ENCODE measurements around the gene MAST1. TPM values are rescaled to one million over a fixed set of nuclear protein-coding genes. Genes with fewer than 3 reads are reported as not detected.
"Not testable (repeated sequence)": the region's sequence is repeated elsewhere in the genome, so short reads cannot be mapped to it uniquely, and the experiment has no call there.

MAST1 gene
- polyA plus RNA-seq, 5 donors, result 1.6 to 2.1 (median 2.0) TPM

GRCh38 chr19:12799742-12800465 lies 38.4 kb upstream of the MAST1 start:
- DNase-seq, result no peak

DNA sequence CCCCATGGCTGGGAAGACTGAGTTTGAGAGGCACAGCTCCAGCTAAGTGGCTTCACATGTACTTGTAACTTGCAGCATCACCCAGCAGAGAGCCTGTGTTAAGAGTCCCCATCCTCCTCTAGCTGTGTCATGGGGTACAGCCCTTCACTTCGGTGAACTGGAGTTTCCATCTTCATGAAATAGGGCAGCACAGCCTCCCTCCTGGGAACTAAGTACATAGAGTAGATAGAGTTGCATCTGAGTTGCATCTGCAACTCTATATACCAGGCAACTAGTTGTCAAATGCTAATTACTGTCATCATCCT lies 37.9 kb upstream of the MAST1 start:
- DNase-seq, result no peak

DNA sequence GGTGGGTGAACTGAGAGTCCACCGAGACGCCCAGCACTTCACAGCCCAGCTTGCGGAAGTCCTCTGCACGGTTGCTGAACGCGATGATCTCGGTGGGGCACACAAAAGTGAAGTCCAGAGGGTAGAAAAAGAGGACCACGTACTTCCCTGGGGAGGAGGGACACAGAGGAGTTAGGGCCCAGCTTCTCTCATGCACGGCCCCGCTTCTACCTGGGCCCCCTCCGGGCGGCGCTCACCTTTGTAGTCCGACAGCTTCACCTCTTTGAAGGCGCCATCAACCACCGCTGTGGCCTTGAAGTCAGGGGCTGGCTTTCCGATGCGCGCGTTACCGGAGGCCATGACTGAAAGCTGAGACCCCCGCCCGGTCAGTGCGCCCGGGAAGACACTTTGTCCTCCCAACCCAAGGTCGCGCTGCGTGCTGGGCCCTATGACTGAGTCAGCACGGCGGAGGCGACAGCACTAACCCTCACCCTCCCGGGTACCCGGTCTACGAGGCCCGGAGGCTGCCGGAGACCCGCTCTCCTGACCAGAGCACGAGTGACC lies 37.3 kb upstream of the MAST1 start:
- no peak for DNase-seq

DNA sequence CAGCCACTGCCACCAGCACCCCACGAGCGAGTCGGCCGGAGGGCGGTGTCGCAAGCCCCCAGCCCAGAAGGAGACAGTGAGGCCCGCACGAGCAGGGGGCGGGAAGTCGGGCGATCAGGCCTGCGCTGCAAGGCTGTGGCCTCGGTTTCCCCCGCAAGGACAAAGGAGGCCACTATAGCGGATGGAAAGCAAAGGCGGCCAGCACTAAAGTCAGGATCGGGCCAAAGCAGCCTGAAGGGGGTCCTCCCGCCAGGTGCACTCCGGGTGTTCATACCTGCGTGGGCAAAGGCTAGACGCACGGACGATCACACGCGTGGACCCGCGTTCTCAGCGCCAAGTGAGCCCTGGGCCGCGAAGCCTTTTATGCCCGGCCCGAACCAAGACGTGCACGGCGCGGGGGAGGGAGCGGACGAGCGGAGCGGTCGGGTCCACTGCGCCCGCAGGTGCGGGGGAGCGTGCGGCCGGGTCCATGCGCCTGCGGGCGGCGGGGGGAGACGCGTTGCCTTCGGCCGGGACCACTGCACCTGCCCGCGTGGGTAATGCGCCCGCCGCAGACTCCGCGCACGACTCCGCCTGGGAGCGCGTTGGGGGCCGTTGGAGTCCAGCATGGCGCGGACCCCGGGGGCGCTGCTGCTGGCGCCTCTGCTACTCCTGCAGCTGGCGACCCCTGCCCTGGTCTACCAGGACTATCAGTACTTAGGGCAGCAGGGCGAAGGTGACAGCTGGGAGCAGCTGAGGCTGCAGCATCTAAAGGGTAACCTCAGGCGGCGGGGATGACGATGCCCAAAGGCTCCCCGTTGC lies 36.6 kb upstream of the MAST1 start, which contains the start of the genes PRDX2 and THSD8:
TSS of gene PRDX2 (minus strand) at position 335 of the 801 bp plus-strand sequence. CDS start 539 bp downstream, outside the sequence.
TSS of gene THSD8 (plus strand) at position 604 of the 801 bp plus-strand sequence. CDS start at position 607, 3 bp downstream.
- peak; percentile 61 to 79 for DNase-seq

DNA sequence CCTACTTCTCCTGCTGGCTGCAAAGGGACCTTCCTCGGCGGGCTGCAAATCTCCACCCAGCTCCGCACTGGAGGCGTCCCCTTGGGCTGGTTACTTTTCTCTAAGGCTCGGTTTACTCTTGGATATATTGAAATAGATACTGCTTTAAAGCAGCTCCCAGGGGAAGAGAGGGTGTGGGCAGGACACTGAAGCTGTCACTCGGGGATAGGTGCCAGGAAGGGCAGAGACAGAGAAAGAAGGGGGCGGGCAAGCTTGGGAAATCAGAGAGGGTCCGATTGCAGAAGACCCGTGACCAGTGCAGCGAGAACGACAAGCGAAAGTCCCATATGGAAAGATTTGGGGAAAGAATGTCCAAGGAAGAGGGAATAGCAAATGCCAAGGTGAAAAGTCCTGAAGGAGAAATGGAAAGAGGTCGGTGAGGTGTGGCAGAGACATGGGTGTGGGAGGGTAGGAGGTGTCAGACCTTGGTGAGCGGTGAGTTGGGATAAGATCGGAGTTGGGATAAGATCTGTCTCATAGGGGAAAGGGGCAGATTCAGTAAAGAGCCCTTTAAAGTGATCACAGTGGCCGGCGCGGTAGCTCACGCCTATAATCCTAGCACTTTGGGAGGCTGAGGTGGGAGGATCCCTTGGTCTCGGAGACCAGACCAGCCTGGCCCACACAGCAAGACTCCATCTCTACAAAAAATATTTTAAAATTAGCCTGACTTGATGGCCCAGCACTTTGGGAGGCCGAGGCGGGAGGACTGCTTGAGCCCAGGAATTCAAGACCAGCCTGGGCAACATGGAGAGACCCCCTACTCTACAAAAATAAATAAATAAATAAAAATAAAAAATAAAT lies 35.8 kb upstream of the MAST1 start:
- DNase-seq, result no peak

GRCh38 chr19:12804051-12804450 lies 34.3 kb upstream of the MAST1 start:
- no peak for DNase-seq

GRCh38 chr19:12806242-12807081 lies 31.9 kb upstream of the MAST1 start, which contains the start of gene RNASEH2A:
RNASEH2A (plus strand) TSS chr19:12806584; CDS start chr19:12806674, 90 bp downstream.
- peak; percentile 85 to 87 for DNase-seq

DNA sequence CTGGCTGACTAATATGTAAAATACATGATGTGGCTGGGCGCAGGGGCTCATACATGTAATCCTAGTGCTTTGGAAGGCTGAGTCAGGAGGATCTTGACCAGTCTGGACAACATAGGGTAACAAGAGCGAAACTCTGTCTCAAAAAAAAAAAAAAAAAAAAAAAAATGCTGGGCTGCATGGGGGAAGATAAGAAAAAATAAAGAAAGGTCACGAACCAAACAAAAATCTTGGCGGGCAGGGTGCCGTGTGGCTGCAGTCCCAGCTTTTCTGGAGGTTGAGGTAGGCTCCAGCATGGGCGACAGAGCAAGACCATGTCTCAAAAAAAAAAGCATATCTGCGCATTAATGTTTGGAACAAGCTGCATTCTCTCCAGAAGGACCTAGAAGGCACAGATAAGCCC lies 23.2 kb upstream of the MAST1 start:
- DNase-seq, result no peak

- not testable (repeated sequence) for DNase-seq
Observed at GRCh38 chr19:12817188-12817587, 21.1 kb upstream of the MAST1 start.

GRCh38 chr19:12817810-12818209 lies 20.5 kb upstream of the MAST1 start:
- not testable (repeated sequence) for DNase-seq

DNA sequence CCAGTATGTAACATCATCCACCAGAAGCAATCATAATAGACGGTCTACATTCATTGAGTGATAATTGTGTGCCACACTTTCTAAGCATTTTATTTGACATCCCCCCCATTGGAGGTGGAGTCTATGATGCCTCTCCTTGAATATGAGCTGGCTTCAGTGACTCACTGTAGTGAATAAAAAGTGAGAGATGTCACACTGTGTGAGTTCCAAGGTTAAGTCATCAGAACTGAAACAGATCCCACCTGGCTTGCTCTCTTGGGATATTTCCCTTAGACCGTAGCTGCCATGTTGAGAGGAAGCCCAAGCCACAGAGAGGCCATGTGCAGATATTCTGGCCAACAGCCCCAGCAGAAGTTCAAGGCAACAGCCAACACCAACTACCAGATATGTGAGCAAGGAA lies 16.6 kb upstream of the MAST1 start:
- DNase-seq, result no peak

DNA sequence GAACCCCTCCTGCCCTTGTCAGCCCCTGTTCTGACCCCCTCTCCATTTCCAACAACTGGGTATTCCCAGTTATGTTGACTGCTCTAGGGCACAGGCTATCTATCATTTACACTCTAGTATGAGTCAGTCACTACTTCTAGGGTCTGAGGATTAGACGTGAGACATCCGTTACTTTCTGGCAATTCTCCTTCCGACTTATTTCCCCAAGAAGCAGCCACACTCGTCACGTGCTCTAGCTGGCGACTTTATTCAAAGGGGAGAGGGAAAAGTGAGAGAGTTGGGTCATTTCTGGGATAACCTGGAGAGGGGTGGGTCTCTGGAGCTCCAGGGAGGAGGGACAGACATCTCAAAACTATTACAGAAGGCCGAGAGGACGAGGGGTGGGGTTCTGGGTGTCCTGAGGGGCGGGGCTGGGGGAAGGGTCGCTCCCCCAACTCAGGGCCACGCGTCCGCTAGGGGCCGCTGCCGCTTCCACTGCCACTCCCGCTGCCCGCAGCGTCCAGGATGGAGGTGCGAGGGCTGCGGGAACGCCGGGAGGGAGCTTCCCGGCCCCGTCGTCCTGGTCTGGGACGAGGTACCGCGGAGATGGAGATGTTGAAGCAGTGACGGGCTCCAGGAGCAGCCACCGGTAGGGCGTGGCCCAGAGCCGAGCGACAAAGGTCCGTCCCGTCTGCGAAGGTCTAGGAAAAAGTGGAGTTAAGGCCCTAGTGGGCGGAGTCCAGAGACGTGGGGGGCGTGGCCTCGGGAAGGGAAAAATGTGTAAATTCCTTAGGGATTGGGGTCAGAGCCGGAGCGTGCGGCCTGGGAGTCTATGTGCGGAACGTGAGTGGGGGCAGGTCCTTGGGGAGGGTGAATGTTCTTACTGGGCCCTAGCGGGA lies 12.8 kb upstream of the MAST1 start:
- no peak for DNase-seq

- DNase-seq, result no peak
Observed at GRCh38 chr19:12828494-12828893, 9.8 kb upstream of the MAST1 start.

GRCh38 chr19:12833418-12833737 lies 4.9 kb upstream of the MAST1 start:
- DNase-seq, result no peak

DNA sequence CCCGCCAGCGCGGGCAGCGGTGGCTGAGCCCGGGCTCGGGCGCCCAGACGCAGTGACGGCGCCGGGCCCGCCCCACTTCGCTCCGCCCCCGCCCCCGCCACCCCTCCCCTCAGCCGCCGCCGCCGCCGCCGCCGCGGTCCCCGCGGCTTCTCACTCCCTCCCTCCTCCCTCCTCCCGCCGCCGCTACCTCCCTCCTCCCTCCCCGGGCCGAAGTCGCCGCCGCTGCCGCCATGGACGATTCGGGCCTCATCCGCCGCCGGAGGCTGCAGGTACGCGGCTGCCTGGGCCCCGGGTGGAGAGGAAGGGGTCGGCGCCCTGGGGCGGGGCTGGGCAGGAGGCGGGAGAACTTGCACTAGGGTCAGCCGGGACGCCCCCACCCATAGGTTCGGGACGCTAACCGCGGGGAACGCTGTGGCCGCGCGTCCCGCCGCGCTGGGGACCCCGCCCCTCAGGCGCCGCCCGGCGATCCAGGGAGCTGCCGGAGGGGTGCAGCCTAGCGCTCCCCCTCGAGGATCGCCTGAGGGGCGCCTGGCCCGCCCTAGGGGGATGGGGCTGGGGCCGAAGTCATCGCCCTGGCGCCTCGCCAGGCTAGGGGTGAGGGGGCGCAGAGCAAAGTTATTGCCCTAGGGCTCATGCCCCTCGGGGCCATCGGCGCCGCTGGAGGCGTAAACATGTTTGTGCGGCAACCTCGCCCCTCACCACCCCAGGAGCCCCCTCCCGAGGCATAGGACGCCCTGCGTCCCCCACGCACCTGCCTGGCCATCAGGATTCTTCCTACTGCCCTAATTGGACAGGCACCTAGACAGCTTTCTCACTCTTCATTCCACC lies 4.4 kb upstream of the MAST1 start:
- no peak for DNase-seq

- DNase-seq, result no peak
Observed at GRCh38 chr19:12834566-12834943, 3.8 kb upstream of the MAST1 start, which contains the start of gene RTBDN. RTBDN (minus strand) TSS chr19:12834579; CDS start chr19:12829979, 4,600 bp downstream.

GRCh38 chr19:12834976-12835757 lies 3.1 kb upstream of the MAST1 start:
- DNase-seq, result no peak

- no peak for DNase-seq
Observed at GRCh38 chr19:12836529-12836863, 1.8 kb upstream of the MAST1 start.
